Neural cell (in vitro differentiated cells): ENCODE measurements around the gene TMPRSS11A.

Experiments
- CTCF ChIP-seq: fragments of 450-650 bp; IDR thresholded peaks from 2 replicates; pipeline ENCODE4 v1.5.1; 2014; ENCODE audit warnings: antibody characterized with exemption, mild to moderate bottlenecking, moderate library complexity; ENCODE audit not compliant: poor library complexity, severe bottlenecking
- EP300 ChIP-seq: fragments of 450-650 bp; conservative IDR thresholded peaks from 2 replicates; pipeline ENCODE4 v1.6.1; 2014; ENCODE audit warnings: antibody characterized with exemption, mild to moderate bottlenecking, moderate library complexity; ENCODE audit not compliant: poor library complexity, severe bottlenecking
- EZH2 ChIP-seq: fragments of 200-600, 300-800 bp; shearing (Covaris generic), sonication (generic); IDR thresholded peaks from 2 replicates; pipeline ENCODE4 v1.6.1; 2014; ENCODE audit warnings: antibody characterized with exemption, low read length, borderline replicate concordance, mild to moderate bottlenecking; ENCODE audit not compliant: insufficient read depth, poor library complexity, severe bottlenecking
- MXI1 ChIP-seq: fragments of 450-650 bp; conservative IDR thresholded peaks from 2 replicates; pipeline ENCODE4 v1.6.1; 2014; ENCODE audit warnings: antibody characterized with exemption, mild to moderate bottlenecking; ENCODE audit not compliant: poor library complexity, severe bottlenecking
- REST ChIP-seq: IDR thresholded peaks from 2 replicates; pipeline ENCODE4 v1.6.1; 2012; ENCODE audit warnings: borderline replicate concordance

- TF ChIP-seq CTCF (no peak), MXI1 (no peak), REST (no peak), EP300 (no peak), EZH2 (no peak)
Observed at GRCh38 chr4:67880866-67881610, 82.3 kb downstream of the TMPRSS11A start.
